HFFc6 (cell line): ENCODE measurements around the gene PPP3CA. TPM values are rescaled to one million over a fixed set of nuclear protein-coding genes. Genes with fewer than 3 reads are reported as not detected.

ENCODE experiments used
- DNase-seq: peaks from one replicate; pipeline ENCODE4 v3.0.0-alpha.2; 2018
- H3K27ac Mint-ChIP-seq: 2 replicates; pipeline ENCODE4 v1.8.0; 2020; ENCODE audit warnings: mild to moderate bottlenecking, mixed read lengths
- H3K27me3 Mint-ChIP-seq: 2 replicates; pipeline ENCODE4 v1.8.0; 2021; ENCODE audit warnings: mild to moderate bottlenecking, moderate library complexity, mixed read lengths; ENCODE audit not compliant: insufficient read depth
- H3K36me3 Mint-ChIP-seq: 2 replicates; pipeline ENCODE4 v1.8.0; 2021; ENCODE audit warnings: low read depth, mixed read lengths
- H3K4me1 Mint-ChIP-seq: 2 replicates; pipeline ENCODE4 v1.8.0; 2020; ENCODE audit warnings: low read depth, mixed read lengths
- H3K4me3 Mint-ChIP-seq: 2 replicates; pipeline ENCODE4 v1.8.0; 2020; ENCODE audit warnings: mild to moderate bottlenecking, moderate library complexity, mixed read lengths
- H3K9me3 Mint-ChIP-seq: 2 replicates; pipeline ENCODE4 v1.8.0; 2020; ENCODE audit warnings: mild to moderate bottlenecking, mixed read lengths
- CTCF ChIP-seq: fragments of 200-600 bp; sonication (generic); IDR thresholded peaks from 2 replicates; pipeline ENCODE4 v1.5.0; 2021; ENCODE audit warnings: antibody characterized with exemption, mild to moderate bottlenecking
- total RNA-seq, 6 experiments: library from RNA; stranded (reverse); fragmentation: NEBNext Ultra II Directional; extraction: Animal tissue kit (Norgen Biotek cat#: 25700); gene quantifications; 2 replicates in 1 of 6; 3 replicates in 5 of 6; pipeline ENCODE4 v1.2.3, GENCODE V29; 2021

The PPP3CA gene
- total RNA-seq, 6 experiments from 2014 or later, result 45.9 to 59.6 (median 55.0) TPM

- H3K4me3 Mint-ChIP-seq, result peak overlapping the region; percentile 4; the same call in 1 of the 2 replicates
- H3K4me1 Mint-ChIP-seq, result peaks cover 59% of the 10 kb centered on the region
- no peaks in the 10 kb centered on the region for H3K9me3 Mint-ChIP-seq
- peak; percentile 38 for DNase-seq
- TF ChIP-seq CTCF, result no peak
- H3K36me3 Mint-ChIP-seq, result peaks cover 8% of the 10 kb centered on the region
- peak overlapping the region; percentile 76 for H3K27ac Mint-ChIP-seq
- no peaks in the 10 kb centered on the region for H3K27me3 Mint-ChIP-seq
Observed at GRCh38 chr4:101284546-101284945, 62.8 kb downstream of the PPP3CA start.

DNA sequence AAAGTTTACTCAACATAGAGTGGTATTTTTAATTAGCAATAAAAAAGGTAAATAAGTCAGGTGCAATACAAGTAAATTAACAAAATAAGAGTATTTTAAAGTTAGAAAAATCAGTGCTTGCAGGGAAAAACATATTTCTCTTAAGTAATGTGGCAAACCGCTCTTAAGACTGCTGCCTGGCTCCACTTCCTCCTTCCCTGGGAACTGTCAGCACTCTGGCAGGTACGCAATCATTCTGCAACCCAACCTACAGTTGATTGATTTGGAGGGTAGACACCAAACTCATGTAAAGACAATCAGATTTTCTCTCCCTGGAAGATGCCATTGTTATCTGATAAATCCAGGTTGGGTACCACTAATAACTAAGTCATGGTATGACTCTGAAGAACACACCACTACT is 63.9 kb downstream of the PPP3CA start:
- Mint-ChIP-seq H3K27ac (no peak overlapping the region), H3K4me1 (peaks cover 59% of the 10 kb centered on the region), H3K27me3 (no peaks in the 10 kb centered on the region), H3K4me3 (no peak overlapping the region), H3K36me3 (peaks cover 9% of the 10 kb centered on the region), H3K9me3 (no peaks in the 10 kb centered on the region)
- DNase-seq, result no peak
- no peak for TF ChIP-seq CTCF

- Mint-ChIP-seq H3K9me3 (no peaks in the 10 kb centered on the region), H3K27ac (no peak overlapping the region), H3K4me3 (no peak overlapping the region), H3K4me1 (peaks cover 63% of the 10 kb centered on the region), H3K27me3 (no peaks in the 10 kb centered on the region; the same call in 1 of the 2 replicates), H3K36me3 (peaks cover 9% of the 10 kb centered on the region)
- no peak for TF ChIP-seq CTCF
- DNase-seq, result no peak
Observed at GRCh38 chr4:101282076-101282844, 65.1 kb downstream of the PPP3CA start.

DNA sequence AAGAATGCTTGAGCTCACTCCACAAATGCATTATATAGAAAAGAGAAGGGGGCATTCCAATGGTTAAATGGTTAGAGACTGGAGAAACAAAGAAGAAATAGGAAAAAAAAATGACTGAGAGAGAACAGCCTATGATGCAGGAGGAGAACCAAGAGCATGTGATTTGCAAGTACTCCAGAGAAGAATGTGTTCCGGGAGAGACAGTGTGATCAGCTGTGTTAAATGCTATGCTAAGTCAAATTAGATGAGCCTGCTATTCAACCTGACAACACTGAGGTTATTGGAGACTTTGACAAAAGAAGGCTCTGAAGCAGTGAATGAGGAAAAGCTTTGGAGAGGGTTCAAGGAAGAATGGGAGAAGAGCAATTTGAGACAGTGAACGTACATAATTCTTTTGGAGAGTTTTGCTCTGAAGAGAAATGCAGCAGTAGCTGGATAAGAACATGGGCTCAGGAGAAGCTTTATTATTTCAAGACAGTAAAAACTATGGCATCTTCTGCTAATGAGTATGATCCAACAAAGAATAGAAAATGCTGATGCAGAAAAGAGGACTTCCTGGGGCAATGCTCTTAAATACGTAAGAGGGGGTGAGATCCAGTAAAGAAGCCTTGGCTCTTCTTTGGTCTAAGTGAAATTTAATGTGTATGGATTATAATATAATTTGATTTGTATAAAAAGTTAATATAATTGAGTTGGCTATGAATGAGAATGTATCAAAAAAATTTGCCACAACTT is 66.3 kb downstream of the PPP3CA start:
- peaks cover 73% of the 10 kb centered on the region for H3K4me1 Mint-ChIP-seq
- H3K36me3 Mint-ChIP-seq, result peaks cover 9% of the 10 kb centered on the region
- peak overlapping the region; percentile 31 for H3K27ac Mint-ChIP-seq
- no peak for TF ChIP-seq CTCF
- H3K4me3 Mint-ChIP-seq, result no peak overlapping the region
- H3K9me3 Mint-ChIP-seq, result no peaks in the 10 kb centered on the region
- no peaks in the 10 kb centered on the region; the same call in 1 of the 2 replicates for H3K27me3 Mint-ChIP-seq
- no peak for DNase-seq

GRCh38 chr4:101279377-101279871 is 67.9 kb downstream of the PPP3CA start:
- Mint-ChIP-seq H3K27me3 (no peaks in the 10 kb centered on the region; the same call in 1 of the 2 replicates), H3K27ac (peak overlapping the region; percentile 92), H3K36me3 (peaks cover 9% of the 10 kb centered on the region), H3K4me3 (peak overlapping the region; percentile 77), H3K9me3 (no peaks in the 10 kb centered on the region), H3K4me1 (peaks cover 70% of the 10 kb centered on the region)
- TF ChIP-seq CTCF, result no peak
- DNase-seq, result peak; percentile 97
